Sigmoid colon (tissue), 7 donors: ENCODE data around the gene RSAD1. TPM values are rescaled to one million over a fixed set of nuclear protein-coding genes. Genes with fewer than 3 reads are reported as not detected.

Experiments
- DNase-seq: peaks from one replicate; pipeline ENCODE4 v3.0.0-alpha.2; 2019
- H3K27ac ChIP-seq, 4 donors: fragments of 200-600 bp; sonication (generic); one replicate each; pipeline ENCODE4 v1.5.1; 2016 to 2019; ENCODE audit warnings: mild to moderate bottlenecking in 1 of 4
- H3K27me3 ChIP-seq, 3 donors: fragments of 200-600 bp; sonication (generic); one replicate each; pipeline ENCODE4 v1.5.1; 2019; ENCODE audit warnings: mild to moderate bottlenecking in 1 of 3
- H3K36me3 ChIP-seq, 4 donors: fragments of 200-600 bp; sonication (generic); one replicate each; pipeline ENCODE4 v1.5.1; 2016 to 2019
- H3K4me1 ChIP-seq, 4 donors: fragments of 200-600 bp; sonication (generic); one replicate each; pipeline ENCODE4 v1.5.1; 2017 to 2019
- H3K4me3 ChIP-seq, 4 donors: fragments of 200-600 bp; sonication (generic); one replicate each; pipeline ENCODE4 v1.5.1; 2017 to 2019; ENCODE audit warnings: mild to moderate bottlenecking in 2 of 4, moderate library complexity in 1 of 4
- H3K9me3 ChIP-seq, 4 donors: fragments of 200-600 bp in 3 of 4; sonication (generic) in 3 of 4; one replicate each; pipeline versions ENCODE4 v1.5.1 to v1.6.1; 2013 to 2019
- CTCF ChIP-seq, 4 experiments: fragments of 450-650 bp in 3 of 4; fragments of 200-600 bp in 1 of 4; IDR thresholded peaks; one replicate each; pipeline ENCODE4 v1.5.1; 2016 to 2019; ENCODE audit warnings: antibody characterized with exemption in 4 of 4, mild to moderate bottlenecking in 3 of 4, moderate library complexity in 2 of 4
- EP300 ChIP-seq, 4 donors: sonication (generic); formaldehyde crosslinking; IDR thresholded peaks; one replicate each; pipeline ENCODE4 v1.6.1; 2017; ENCODE audit warnings: antibody characterized with exemption in 4 of 4
- POLR2A ChIP-seq, 2 donors: fragments of 450-650 bp; IDR thresholded peaks; one replicate each; pipeline ENCODE4 v1.6.1; 2016; ENCODE audit warnings: antibody characterized with exemption in 2 of 2, mild to moderate bottlenecking in 2 of 2, moderate library complexity in 2 of 2
- POLR2AphosphoS5 ChIP-seq, 4 donors: sonication (generic); formaldehyde crosslinking; IDR thresholded peaks; one replicate each; pipeline ENCODE4 v1.6.1; 2017; ENCODE audit warnings: antibody characterized with exemption in 4 of 4
- WGBS, 2 donors: extraction: QIAGEN DNeasy Blood & Tissue Kit; methylation state at CpG; one replicate each; pipeline ENCODE4 v1.1.7; 2013; 5-methylcytosine and 5-hydroxymethylcytosine counted together
- intact Hi-C: fragments of 100-400 bp; cut with DNase I; formaldehyde crosslinking; loops from one replicate; pipeline ENCODE4 v1.15.1; 2023
- polyA plus RNA-seq, 3 donors: library from polyadenylated mRNA; stranded (reverse); fragments of 200-250 nt; gene quantifications; one replicate each; pipeline ENCODE4 v1.2.3, GENCODE V29; 2013
- total RNA-seq, 4 donors: library from RNA; depleted of rRNA; stranded (reverse); fragments of >200 nt; gene quantifications; one replicate each; pipeline ENCODE4 v1.1.0, GENCODE V29; 2016
- donor health status: healthy with polysubstance abuse.
- donor health status: Bipolar disorder and iron deficiency.
- donor health status: healthy.

Gene RSAD1
- total and polyA plus RNA-seq, 7 donors, result 18.6 to 33.6 (median 23.2) TPM

- WGBS, 2 donors, result 68 to 84% methylated on average over 4 of the region's 4 CpGs
- intact Hi-C loops, result no loop called here
- TF ChIP-seq CTCF (IDR thresholded peaks at IDR 0.05) (no peak), EP300 (IDR thresholded peaks at IDR 0.05) (no peak), POLR2A (IDR thresholded peaks at IDR 0.05) (no peak), POLR2AphosphoS5 (IDR thresholded peaks at IDR 0.05) (no peak)
- Histone ChIP-seq H3K27ac (no peak overlapping the region), H3K9me3 (no peaks in the 10 kb centered on the region), H3K4me1 (peaks cover 0 to 15% (median 11%) of the 10 kb centered on the region in 4 donors), H3K27me3 (no peaks in the 10 kb centered on the region), H3K36me3 (no peaks in the 10 kb centered on the region), H3K4me3 (no peak overlapping the region)
- no peak for DNase-seq
These were observed 38.4 kb downstream of the RSAD1 start for GRCh38 chr17:50517011-50517410.

GRCh38 chr17:50517504-50518383 is 39.1 kb downstream of the RSAD1 start:
- WGBS, 2 donors, result 61 to 72% methylated on average over 8 of the region's 8 CpGs
- DNase-seq, result no peak
- TF ChIP-seq POLR2AphosphoS5 (IDR thresholded peaks at IDR 0.05), result no peak
- TF ChIP-seq EP300 (IDR thresholded peaks at IDR 0.05), result no peak
- no peak for TF ChIP-seq CTCF (IDR thresholded peaks at IDR 0.05)
- TF ChIP-seq POLR2A (IDR thresholded peaks at IDR 0.05), result no peak
- no peak overlapping the region for H3K27ac ChIP-seq
- H3K9me3 ChIP-seq, result no peaks in the 10 kb centered on the region
- H3K4me1 ChIP-seq, result peaks cover 0 to 15% (median 11%) of the 10 kb centered on the region in 4 donors
- no peaks in the 10 kb centered on the region for H3K36me3 ChIP-seq
- intact Hi-C loops, result no loop called here
- no peak overlapping the region for H3K4me3 ChIP-seq
- H3K27me3 ChIP-seq, result no peaks in the 10 kb centered on the region

- intact Hi-C loops, result no loop called here
- no peaks in the 10 kb centered on the region for H3K36me3 ChIP-seq
- H3K9me3 ChIP-seq, result no peaks in the 10 kb centered on the region
- WGBS, 2 donors, result 81 to 87% methylated on average over 13 of the region's 13 CpGs
- H3K27me3 ChIP-seq, result no peaks in the 10 kb centered on the region
- peak; percentile 74 for DNase-seq
- peak overlapping the region in 1 of 4 donors; percentile 34 for H3K27ac ChIP-seq
- H3K4me3 ChIP-seq, result no peak overlapping the region
- TF ChIP-seq POLR2A (IDR thresholded peaks at IDR 0.05) (no peak), POLR2AphosphoS5 (IDR thresholded peaks at IDR 0.05) (no peak), EP300 (IDR thresholded peaks at IDR 0.05) (no peak), CTCF (IDR thresholded peaks at IDR 0.05) (no peak)
- peaks cover 0 to 15% (median 11%) of the 10 kb centered on the region in 4 donors for H3K4me1 ChIP-seq
These were observed 39.8 kb downstream of the RSAD1 start for GRCh38 chr17:50518384-50519023.

- TF ChIP-seq POLR2AphosphoS5 (IDR thresholded peaks at IDR 0.05) (no peak), CTCF (IDR thresholded peaks at IDR 0.05) (no peak), EP300 (IDR thresholded peaks at IDR 0.05) (no peak), POLR2A (IDR thresholded peaks at IDR 0.05) (no peak)
- no peak for DNase-seq
- H3K4me3 ChIP-seq, result no peak overlapping the region
- H3K9me3 ChIP-seq, result no peaks in the 10 kb centered on the region
- intact Hi-C loops, result no loop called here
- H3K27me3 ChIP-seq, result no peaks in the 10 kb centered on the region
- 90 to 92% methylated on average over 8 of the region's 8 CpGs for WGBS, 2 donors
- peak overlapping the region in 1 of 4 donors; percentile 34 for H3K27ac ChIP-seq
- H3K4me1 ChIP-seq, result peaks cover 0 to 15% (median 10%) of the 10 kb centered on the region in 4 donors
- H3K36me3 ChIP-seq, result no peaks in the 10 kb centered on the region
These were observed 40.6 kb downstream of the RSAD1 start for GRCh38 chr17:50519141-50519834.
